Frontal cortex (tissue), 4 donors: ENCODE measurements around the gene RPL15. TPM values are rescaled to one million over a fixed set of nuclear protein-coding genes. Genes with fewer than 3 reads are reported as not detected.
A peak's percentile ranks its signal among the peaks of the same experiment; 100 is the strongest.
"Not testable (repeated sequence)": the region's sequence is repeated elsewhere in the genome, so short reads cannot be mapped to it uniquely, and the experiment has no call there.

Experiments
- DNase-seq, 2 donors: peaks; one replicate each; pipeline ENCODE4 v3.0.0; 2012; ENCODE audit warnings: low spot score in 2 of 2
- FAIRE-seq: peaks from 2 replicates; lab custom pipeline; 2012; peaks lifted over from hg19 to GRCh38; lab: Jason Lieb, UNC
- total RNA-seq: library from RNA; depleted of rRNA; stranded (reverse); fragments of >200 nt; gene quantifications from one replicate; pipeline ENCODE4 v1.2.3, GENCODE V29; 2014
- donor health status: control.
- donor health status: control.
- donor health status: control.

Gene RPL15
- total RNA-seq: 2,462 TPM

- DNase-seq (peak; percentile 83 to 93), FAIRE-seq (no peak)
Observed at GRCh38 chr3:23916886-23917678, at the start of gene RPL15, which contains the start of gene NKIRAS1. Gene RPL15, plus strand, starts transcription at chr3:23917132. Its CDS starts 728 bp downstream, at chr3:23917860. Gene NKIRAS1, minus strand, starts transcription at chr3:23916990. Its CDS starts 6,086 bp downstream, at chr3:23910904.

DNA sequence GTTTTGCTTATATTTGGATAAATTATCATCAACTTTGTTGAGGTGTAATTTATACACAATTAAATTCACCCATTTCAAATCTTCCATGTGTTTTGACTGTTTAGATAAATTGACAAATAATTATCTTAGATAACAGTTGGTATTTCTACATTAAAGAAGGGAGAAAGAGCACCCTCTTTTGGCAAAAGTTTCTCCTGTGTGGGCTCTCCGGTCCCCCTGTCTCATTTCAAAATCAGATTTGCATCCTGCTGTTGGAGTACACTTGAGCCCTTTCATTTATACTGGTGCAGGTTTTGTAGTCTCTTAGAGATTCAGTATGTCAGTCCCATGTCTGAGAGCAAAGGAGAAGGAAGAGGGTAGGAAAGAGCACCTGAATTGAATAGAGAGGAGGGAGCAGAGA is 49.5 kb upstream of the RPL15 start:
- FAIRE-seq (no peak), DNase-seq (no peak)

DNA sequence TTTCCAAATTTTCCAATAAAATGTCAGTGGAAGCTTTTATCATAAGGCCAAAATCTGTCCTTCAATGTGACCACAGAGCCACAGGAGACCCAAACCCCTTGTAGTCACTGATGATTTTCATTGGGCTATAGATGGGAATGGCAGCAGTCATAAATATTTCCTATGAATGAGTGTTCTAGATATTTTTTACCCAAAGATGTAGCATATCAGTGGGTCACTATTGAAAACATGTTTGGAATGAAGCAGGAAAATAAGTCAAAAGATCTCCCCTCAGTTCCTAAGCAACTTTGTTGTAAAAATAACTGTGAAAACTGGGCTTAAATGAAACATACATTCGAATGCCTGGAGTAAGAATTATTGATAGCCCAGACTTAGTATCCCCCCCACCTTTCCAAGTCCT is 49.1 kb upstream of the RPL15 start:
- FAIRE-seq: no peak

DNA sequence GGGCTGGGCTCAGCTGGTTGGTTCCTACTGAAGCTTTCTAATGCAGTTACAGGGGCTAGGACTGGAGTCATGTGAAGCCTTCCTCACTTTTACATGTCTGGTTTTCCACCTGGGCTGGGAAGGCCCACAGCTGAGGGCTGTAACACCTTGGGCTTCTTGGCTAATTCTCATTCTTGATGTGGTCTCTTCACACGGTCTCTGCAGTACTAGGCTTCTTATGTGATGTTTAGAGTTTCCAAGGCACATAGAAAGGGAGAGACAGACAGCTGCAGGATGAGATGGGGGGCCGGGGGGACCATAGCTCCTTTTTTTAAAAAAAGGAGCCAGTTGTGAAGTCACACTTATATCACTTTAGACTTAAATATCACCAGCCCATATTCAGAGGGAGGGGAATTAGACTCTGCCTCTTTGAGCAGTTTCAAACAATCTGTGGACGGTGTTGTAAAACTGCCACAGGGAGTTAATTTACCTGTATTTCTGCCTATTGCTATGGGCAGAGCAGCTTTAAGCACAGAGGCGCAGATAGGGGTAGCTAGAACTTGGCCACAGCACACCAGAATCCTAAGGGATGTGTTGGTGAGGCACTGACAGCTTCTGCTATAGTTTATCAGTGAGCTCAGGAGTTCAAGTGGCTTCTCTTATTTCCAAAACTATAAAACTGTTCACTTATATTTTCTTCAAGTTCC is 46.8 kb upstream of the RPL15 start:
- no peak for FAIRE-seq
- DNase-seq: no peak

More for the DNA sequence above, 49.1 kb upstream of the RPL15 start:
- no peak for DNase-seq

DNA sequence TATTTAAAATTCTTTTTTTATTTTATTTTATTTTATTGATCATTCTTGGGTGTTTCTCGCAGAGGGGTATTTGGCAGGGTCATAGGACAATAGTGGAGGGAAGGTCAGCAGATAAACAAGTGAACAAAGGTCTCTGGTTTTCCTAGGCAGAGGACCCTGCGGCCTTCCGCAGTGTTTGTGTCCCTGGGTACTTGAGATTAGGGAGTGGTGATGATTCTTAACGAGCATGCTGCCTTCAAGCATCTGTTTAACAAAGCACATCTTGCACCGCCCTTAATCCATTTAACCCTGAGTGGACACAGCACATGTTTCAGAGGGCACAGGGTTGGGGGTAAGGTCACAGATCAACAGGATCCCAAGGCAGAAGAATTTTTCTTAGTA is 46.3 kb upstream of the RPL15 start:
- not testable (repeated sequence) for FAIRE-seq

DNA sequence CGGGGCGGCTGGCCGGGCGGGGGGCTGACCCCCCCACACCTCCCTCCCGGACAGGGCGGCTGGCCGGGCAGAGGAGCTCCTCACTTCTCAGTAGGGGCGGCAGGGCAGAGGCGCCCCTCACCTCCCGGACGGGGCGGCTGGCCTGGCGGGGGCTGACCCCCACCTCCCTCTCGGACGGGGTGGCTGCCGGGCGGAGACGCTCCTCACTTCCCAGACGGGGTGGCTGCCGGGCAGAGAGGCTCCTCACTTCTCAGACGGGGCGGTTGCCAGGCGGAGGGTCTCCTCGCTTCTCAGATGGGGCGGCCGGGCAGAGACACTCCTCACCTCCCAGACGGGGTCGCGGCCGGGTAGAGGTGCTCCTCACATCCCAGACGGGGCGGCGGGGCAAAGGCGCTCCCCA is 45.6 kb upstream of the RPL15 start:
- FAIRE-seq, DNase-seq: not testable (repeated sequence)

More for the DNA sequence above, 46.3 kb upstream of the RPL15 start:
- DNase-seq: not testable (repeated sequence)

GRCh38 chr3:23872330-23872729 is 44.6 kb upstream of the RPL15 start:
- FAIRE-seq (no peak), DNase-seq (no peak)

GRCh38 chr3:23873941-23874340 is 43.0 kb upstream of the RPL15 start:
- FAIRE-seq (no peak), DNase-seq (no peak)

- FAIRE-seq (no peak), DNase-seq (no peak)
Observed at GRCh38 chr3:23874359-23875112, 42.4 kb upstream of the RPL15 start.

- DNase-seq (no peak), FAIRE-seq (no peak)
Observed at GRCh38 chr3:23875113-23875725, 41.7 kb upstream of the RPL15 start.

- no peak for FAIRE-seq
- DNase-seq: no peak
Observed at GRCh38 chr3:23876923-23877322, 40.0 kb upstream of the RPL15 start.

DNA sequence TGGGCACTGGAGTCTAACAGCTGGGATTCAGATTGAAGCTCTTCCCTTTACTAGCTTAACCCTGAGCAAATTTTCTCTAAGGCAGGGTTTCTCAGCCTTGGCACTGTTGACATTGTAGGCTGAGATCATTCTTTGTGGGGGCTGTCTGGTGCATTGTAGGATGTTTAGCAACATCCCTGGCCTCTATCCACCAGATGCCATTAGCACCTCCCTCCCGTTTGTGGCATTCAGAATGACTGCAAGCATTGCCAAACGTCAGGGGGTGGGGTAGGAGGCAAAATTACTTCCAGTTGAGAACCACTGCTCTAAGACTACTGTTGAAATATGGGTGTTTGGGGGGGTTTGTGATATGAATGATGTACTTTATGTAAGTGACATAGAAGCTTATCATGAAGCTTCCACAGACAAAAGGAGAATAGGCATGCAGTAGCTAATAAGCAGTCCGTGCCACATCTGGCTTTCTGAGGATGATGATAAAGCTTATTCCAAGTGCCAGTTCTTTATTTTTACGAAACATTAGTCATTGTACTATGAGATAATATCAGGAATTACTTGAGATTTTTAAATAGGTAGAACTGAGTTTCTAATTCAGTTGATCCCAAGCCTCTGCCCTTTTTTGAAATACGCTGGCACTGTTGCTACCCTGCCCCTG is 39.5 kb upstream of the RPL15 start:
- no peak for FAIRE-seq
- no peak for DNase-seq

- FAIRE-seq: no peak
- DNase-seq: no peak
Observed at GRCh38 chr3:23879485-23879884, 37.4 kb upstream of the RPL15 start.

GRCh38 chr3:23880703-23881339 is 36.1 kb upstream of the RPL15 start:
- no peak for FAIRE-seq
- DNase-seq: no peak

DNA sequence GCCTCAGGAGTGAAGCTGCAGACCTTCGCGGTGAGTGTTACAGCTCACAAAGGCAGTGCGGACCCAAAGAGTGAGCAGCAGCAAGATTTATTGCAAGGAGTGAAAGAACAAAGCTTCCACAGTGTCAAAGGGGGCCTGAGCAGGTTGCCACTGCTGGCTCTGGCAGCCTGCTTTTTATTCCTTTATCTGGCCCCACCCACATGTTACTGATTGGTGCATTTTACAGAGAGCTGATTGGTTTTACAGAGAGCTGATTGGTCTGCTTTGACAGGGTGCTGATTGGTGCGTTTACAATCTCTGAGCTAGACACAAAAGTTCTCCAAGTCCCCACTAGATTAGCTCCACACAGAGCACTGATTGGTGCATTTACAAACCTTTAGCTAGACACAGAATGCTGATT is 34.9 kb upstream of the RPL15 start:
- DNase-seq, FAIRE-seq: not testable (repeated sequence)

- no peak for FAIRE-seq
Observed at GRCh38 chr3:23882487-23882918, 34.4 kb upstream of the RPL15 start.

DNA sequence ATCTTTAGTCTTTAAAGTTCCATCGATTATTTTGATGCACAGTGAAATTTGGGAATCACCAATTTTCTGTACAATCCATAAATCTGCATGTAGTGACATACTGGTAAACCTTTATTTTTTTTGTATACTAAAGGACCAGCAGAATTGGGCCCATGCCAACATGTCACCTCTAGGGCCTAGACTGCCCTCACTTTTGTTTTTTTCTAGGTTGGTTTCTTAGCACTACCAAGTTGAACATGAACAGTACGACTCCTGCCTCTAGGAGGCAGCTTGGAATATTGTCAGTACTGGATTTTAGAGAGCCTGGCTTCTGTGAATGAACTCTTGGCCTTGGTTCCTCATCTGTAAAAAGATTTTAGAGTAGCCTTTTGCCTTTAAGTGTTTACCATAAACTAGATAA is 32.5 kb upstream of the RPL15 start:
- DNase-seq (no peak), FAIRE-seq (no peak)

More at GRCh38 chr3:23882487-23882918, 34.4 kb upstream of the RPL15 start:
- no peak for DNase-seq

DNA sequence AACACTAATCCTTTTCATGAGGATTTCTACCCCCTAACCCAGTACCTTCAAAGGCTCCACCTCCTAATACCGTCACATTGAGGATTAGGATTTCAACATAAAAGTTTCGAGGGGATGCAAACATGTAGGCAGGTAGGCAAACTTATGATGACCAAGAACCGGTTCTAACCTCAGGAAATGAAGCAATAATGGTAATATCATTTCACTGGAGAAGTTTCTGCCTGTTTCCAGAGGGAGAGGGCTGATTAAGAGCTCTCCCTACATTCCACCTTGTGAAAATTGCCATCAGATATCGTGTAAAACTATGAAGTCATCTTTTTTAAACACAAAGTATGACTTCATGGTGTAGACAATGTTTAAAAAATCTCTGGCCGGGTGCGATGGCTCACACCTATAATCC is 31.7 kb upstream of the RPL15 start:
- DNase-seq (no peak), FAIRE-seq (no peak)

GRCh38 chr3:23886311-23886710 is 30.6 kb upstream of the RPL15 start:
- FAIRE-seq (no peak), DNase-seq (no peak)
